Measurements from ENCODE around the gene ZNF385B. TPM values are rescaled to one million over a fixed set of nuclear protein-coding genes. Genes with fewer than 3 reads are reported as not detected.

The ZNF385B gene
- total RNA-seq, 1 experiment from 2014 or later: not detected

- Histone ChIP-seq H3K27ac (ENCODE audit: low read length) (no peak overlapping the region), H3K27me3 (ENCODE audit: low read length) (no peaks in the 10 kb centered on the region), H3K4me2 (ENCODE audit: low read depth, low read length, poor library complexity, severe bottlenecking) (no peak overlapping the region), H3K9me3 (ENCODE audit: low read length) (no peaks in the 10 kb centered on the region), H2AFZ (ENCODE audit: low read length) (no peak overlapping the region), H3K9ac (ENCODE audit: low read length) (no peak overlapping the region), H3K79me2 (ENCODE audit: low read length) (no peaks in the 10 kb centered on the region), H3K4me3 (ENCODE audit: low read length) (no peak overlapping the region), H3K4me1 (ENCODE audit: low read length) (no peaks in the 10 kb centered on the region), H4K20me1 (ENCODE audit: insufficient read depth, low read depth, low read length) (no peaks in the 10 kb centered on the region), H3K9me2 (replicated peaks; ENCODE audit: insufficient read depth, low read length) (no peaks in the 10 kb centered on the region), H3K36me3 (ENCODE audit: insufficient read depth, low read length) (no peaks in the 10 kb centered on the region)
- no peak for DNase-seq
These were observed 168.8 kb downstream of the ZNF385B start for GRCh38 chr2:179692610-179693009.

GRCh38 chr2:179692043-179692442 lies 169.4 kb downstream of the ZNF385B start:
- DNase-seq: no peak

GRCh38 chr2:179691235-179691634 lies 170.2 kb downstream of the ZNF385B start:
- Histone ChIP-seq H3K79me2 (ENCODE audit: low read length) (no peaks in the 10 kb centered on the region), H3K4me2 (ENCODE audit: low read depth, low read length, poor library complexity, severe bottlenecking) (no peak overlapping the region), H3K27ac (ENCODE audit: low read length) (no peak overlapping the region), H4K20me1 (ENCODE audit: insufficient read depth, low read depth, low read length) (no peaks in the 10 kb centered on the region), H3K9me2 (replicated peaks; ENCODE audit: insufficient read depth, low read length) (no peaks in the 10 kb centered on the region), H3K9me3 (ENCODE audit: low read length) (no peaks in the 10 kb centered on the region), H3K4me3 (ENCODE audit: low read length) (no peak overlapping the region), H3K36me3 (ENCODE audit: insufficient read depth, low read length) (no peaks in the 10 kb centered on the region), H3K4me1 (ENCODE audit: low read length) (no peaks in the 10 kb centered on the region), H3K27me3 (ENCODE audit: low read length) (no peaks in the 10 kb centered on the region), H2AFZ (ENCODE audit: low read length) (no peak overlapping the region), H3K9ac (ENCODE audit: low read length) (no peak overlapping the region)
- no peak for DNase-seq

More at GRCh38 chr2:179692043-179692442, 169.4 kb downstream of the ZNF385B start:
- H3K4me3 ChIP-seq (ENCODE audit: low read length): no peak overlapping the region
- no peak overlapping the region for H3K9ac ChIP-seq (ENCODE audit: low read length)
- H2AFZ ChIP-seq (ENCODE audit: low read length): no peak overlapping the region
- no peak overlapping the region for H3K27ac ChIP-seq (ENCODE audit: low read length)
- no peaks in the 10 kb centered on the region for H3K9me3 ChIP-seq (ENCODE audit: low read length)
- no peaks in the 10 kb centered on the region for H3K79me2 ChIP-seq (ENCODE audit: low read length)
- H4K20me1 ChIP-seq (ENCODE audit: insufficient read depth, low read depth, low read length): no peaks in the 10 kb centered on the region
- no peaks in the 10 kb centered on the region for H3K9me2 ChIP-seq (replicated peaks; ENCODE audit: insufficient read depth, low read length)
- no peak overlapping the region for H3K4me2 ChIP-seq (ENCODE audit: low read depth, low read length, poor library complexity, severe bottlenecking)
- H3K36me3 ChIP-seq (ENCODE audit: insufficient read depth, low read length): no peaks in the 10 kb centered on the region
- no peaks in the 10 kb centered on the region for H3K27me3 ChIP-seq (ENCODE audit: low read length)
- no peaks in the 10 kb centered on the region for H3K4me1 ChIP-seq (ENCODE audit: low read length)

GRCh38 chr2:179686718-179687342 lies 174.6 kb downstream of the ZNF385B start:
- Histone ChIP-seq H3K4me1 (ENCODE audit: low read length) (no peaks in the 10 kb centered on the region), H3K27ac (ENCODE audit: low read length) (no peak overlapping the region), H3K4me3 (ENCODE audit: low read length) (no peak overlapping the region), H3K4me2 (ENCODE audit: low read depth, low read length, poor library complexity, severe bottlenecking) (no peak overlapping the region), H4K20me1 (ENCODE audit: insufficient read depth, low read depth, low read length) (no peaks in the 10 kb centered on the region), H3K9me2 (replicated peaks; ENCODE audit: insufficient read depth, low read length) (no peaks in the 10 kb centered on the region), H3K79me2 (ENCODE audit: low read length) (no peaks in the 10 kb centered on the region), H2AFZ (ENCODE audit: low read length) (no peak overlapping the region), H3K9me3 (ENCODE audit: low read length) (no peaks in the 10 kb centered on the region), H3K27me3 (ENCODE audit: low read length) (no peaks in the 10 kb centered on the region), H3K36me3 (ENCODE audit: insufficient read depth, low read length) (no peaks in the 10 kb centered on the region), H3K9ac (ENCODE audit: low read length) (no peak overlapping the region)
- no peak for DNase-seq

- Histone ChIP-seq H3K4me2 (ENCODE audit: low read depth, low read length, poor library complexity, severe bottlenecking) (no peak overlapping the region), H3K4me3 (ENCODE audit: low read length) (no peak overlapping the region), H2AFZ (ENCODE audit: low read length) (no peak overlapping the region), H3K27ac (ENCODE audit: low read length) (no peak overlapping the region), H4K20me1 (ENCODE audit: insufficient read depth, low read depth, low read length) (no peaks in the 10 kb centered on the region), H3K27me3 (ENCODE audit: low read length) (no peaks in the 10 kb centered on the region), H3K9ac (ENCODE audit: low read length) (no peak overlapping the region), H3K4me1 (ENCODE audit: low read length) (no peaks in the 10 kb centered on the region), H3K36me3 (ENCODE audit: insufficient read depth, low read length) (no peaks in the 10 kb centered on the region), H3K79me2 (ENCODE audit: low read length) (no peaks in the 10 kb centered on the region), H3K9me3 (ENCODE audit: low read length) (no peaks in the 10 kb centered on the region), H3K9me2 (replicated peaks; ENCODE audit: insufficient read depth, low read length) (no peaks in the 10 kb centered on the region)
- DNase-seq: no peak
These were observed 175.3 kb downstream of the ZNF385B start for GRCh38 chr2:179686069-179686468.

GRCh38 chr2:179685146-179685545 lies 176.3 kb downstream of the ZNF385B start:
- Histone ChIP-seq H3K27ac (ENCODE audit: low read length) (no peak overlapping the region), H4K20me1 (ENCODE audit: insufficient read depth, low read depth, low read length) (no peaks in the 10 kb centered on the region), H3K4me1 (ENCODE audit: low read length) (no peaks in the 10 kb centered on the region), H3K9ac (ENCODE audit: low read length) (no peak overlapping the region), H3K27me3 (ENCODE audit: low read length) (no peaks in the 10 kb centered on the region), H3K79me2 (ENCODE audit: low read length) (no peaks in the 10 kb centered on the region), H3K9me3 (ENCODE audit: low read length) (no peaks in the 10 kb centered on the region), H2AFZ (ENCODE audit: low read length) (no peak overlapping the region), H3K9me2 (replicated peaks; ENCODE audit: insufficient read depth, low read length) (no peaks in the 10 kb centered on the region), H3K36me3 (ENCODE audit: insufficient read depth, low read length) (no peaks in the 10 kb centered on the region), H3K4me3 (ENCODE audit: low read length) (no peak overlapping the region), H3K4me2 (ENCODE audit: low read depth, low read length, poor library complexity, severe bottlenecking) (no peak overlapping the region)
- DNase-seq: no peak

GRCh38 chr2:179682756-179683155 lies 178.7 kb downstream of the ZNF385B start:
- no peaks in the 10 kb centered on the region for H3K9me2 ChIP-seq (replicated peaks; ENCODE audit: insufficient read depth, low read length)
- no peaks in the 10 kb centered on the region for H3K36me3 ChIP-seq (ENCODE audit: insufficient read depth, low read length)
- no peak for DNase-seq
- no peaks in the 10 kb centered on the region for H3K27me3 ChIP-seq (ENCODE audit: low read length)
- no peaks in the 10 kb centered on the region for H3K9me3 ChIP-seq (ENCODE audit: low read length)
- H3K9ac ChIP-seq (ENCODE audit: low read length): no peak overlapping the region
- H3K4me3 ChIP-seq (ENCODE audit: low read length): no peak overlapping the region
- no peak overlapping the region for H2AFZ ChIP-seq (ENCODE audit: low read length)
- no peak overlapping the region for H3K27ac ChIP-seq (ENCODE audit: low read length)
- no peaks in the 10 kb centered on the region for H4K20me1 ChIP-seq (ENCODE audit: insufficient read depth, low read depth, low read length)
- H3K4me2 ChIP-seq (ENCODE audit: low read depth, low read length, poor library complexity, severe bottlenecking): no peak overlapping the region
- no peaks in the 10 kb centered on the region for H3K79me2 ChIP-seq (ENCODE audit: low read length)
- H3K4me1 ChIP-seq (ENCODE audit: low read length): no peaks in the 10 kb centered on the region

- Histone ChIP-seq H3K9ac (ENCODE audit: low read length) (no peak overlapping the region), H3K27me3 (ENCODE audit: low read length) (no peaks in the 10 kb centered on the region), H3K36me3 (ENCODE audit: insufficient read depth, low read length) (no peaks in the 10 kb centered on the region), H4K20me1 (ENCODE audit: insufficient read depth, low read depth, low read length) (no peaks in the 10 kb centered on the region), H3K27ac (ENCODE audit: low read length) (no peak overlapping the region), H3K4me3 (ENCODE audit: low read length) (no peak overlapping the region), H2AFZ (ENCODE audit: low read length) (no peak overlapping the region), H3K79me2 (ENCODE audit: low read length) (no peaks in the 10 kb centered on the region), H3K9me2 (replicated peaks; ENCODE audit: insufficient read depth, low read length) (no peaks in the 10 kb centered on the region), H3K4me1 (ENCODE audit: low read length) (no peaks in the 10 kb centered on the region), H3K9me3 (ENCODE audit: low read length) (no peaks in the 10 kb centered on the region), H3K4me2 (ENCODE audit: low read depth, low read length, poor library complexity, severe bottlenecking) (no peak overlapping the region)
- DNase-seq: no peak
These were observed 183.5 kb downstream of the ZNF385B start for GRCh38 chr2:179677746-179678505.

Measured in Karpas-422 (cell line).